ENCODE data around the gene DHX35. TPM values are rescaled to one million over a fixed set of nuclear protein-coding genes. Genes with fewer than 3 reads are reported as not detected.

DHX35 gene, protein sequence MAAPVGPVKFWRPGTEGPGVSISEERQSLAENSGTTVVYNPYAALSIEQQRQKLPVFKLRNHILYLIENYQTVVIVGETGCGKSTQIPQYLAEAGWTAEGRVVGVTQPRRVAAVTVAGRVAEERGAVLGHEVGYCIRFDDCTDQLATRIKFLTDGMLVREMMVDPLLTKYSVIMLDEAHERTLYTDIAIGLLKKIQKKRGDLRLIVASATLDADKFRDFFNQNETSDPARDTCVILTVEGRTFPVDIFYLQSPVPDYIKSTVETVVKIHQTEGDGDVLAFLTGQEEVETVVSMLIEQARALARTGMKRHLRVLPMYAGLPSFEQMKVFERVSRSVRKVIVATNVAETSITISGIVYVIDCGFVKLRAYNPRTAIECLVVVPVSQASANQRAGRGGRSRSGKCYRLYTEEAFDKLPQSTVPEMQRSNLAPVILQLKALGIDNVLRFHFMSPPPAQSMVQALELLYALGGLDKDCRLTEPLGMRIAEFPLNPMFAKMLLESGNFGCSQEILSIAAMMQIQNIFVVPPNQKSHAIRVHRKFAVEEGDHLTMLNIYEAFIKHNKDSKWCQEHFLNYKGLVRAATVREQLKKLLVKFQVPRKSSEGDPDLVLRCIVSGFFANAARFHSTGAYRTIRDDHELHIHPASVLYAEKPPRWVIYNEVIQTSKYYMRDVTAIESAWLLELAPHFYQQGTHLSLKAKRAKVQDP
- total RNA-seq (10 to 100 TPM; 13.6 to 14.8 TPM), polyA plus RNA-seq (ENCODE audit: insufficient read length in 2 of 2) (10 to 100 TPM; 13.7 to 14.8 TPM)
- long read RNA-seq, donor 1, partial matches to known transcripts: 0 of 1 reads
- long read RNA-seq, donor 1, other reads (novel, unspliced or antisense): 0 of 1 reads
- long read RNA-seq, donor 2, partial matches to known transcripts: 0 of 1 reads
- long read RNA-seq, donor 2, other reads (novel, unspliced or antisense): 0 of 1 reads
- long read RNA-seq, donor 3, partial matches to known transcripts: 0 of 1 reads
- long read RNA-seq, donor 3, other reads (novel, unspliced or antisense): 0 of 1 reads
- long read RNA-seq, donor 4, partial matches to known transcripts: 0 of 1 reads
- long read RNA-seq, donor 4, other reads (novel, unspliced or antisense): 0 of 1 reads

DNA sequence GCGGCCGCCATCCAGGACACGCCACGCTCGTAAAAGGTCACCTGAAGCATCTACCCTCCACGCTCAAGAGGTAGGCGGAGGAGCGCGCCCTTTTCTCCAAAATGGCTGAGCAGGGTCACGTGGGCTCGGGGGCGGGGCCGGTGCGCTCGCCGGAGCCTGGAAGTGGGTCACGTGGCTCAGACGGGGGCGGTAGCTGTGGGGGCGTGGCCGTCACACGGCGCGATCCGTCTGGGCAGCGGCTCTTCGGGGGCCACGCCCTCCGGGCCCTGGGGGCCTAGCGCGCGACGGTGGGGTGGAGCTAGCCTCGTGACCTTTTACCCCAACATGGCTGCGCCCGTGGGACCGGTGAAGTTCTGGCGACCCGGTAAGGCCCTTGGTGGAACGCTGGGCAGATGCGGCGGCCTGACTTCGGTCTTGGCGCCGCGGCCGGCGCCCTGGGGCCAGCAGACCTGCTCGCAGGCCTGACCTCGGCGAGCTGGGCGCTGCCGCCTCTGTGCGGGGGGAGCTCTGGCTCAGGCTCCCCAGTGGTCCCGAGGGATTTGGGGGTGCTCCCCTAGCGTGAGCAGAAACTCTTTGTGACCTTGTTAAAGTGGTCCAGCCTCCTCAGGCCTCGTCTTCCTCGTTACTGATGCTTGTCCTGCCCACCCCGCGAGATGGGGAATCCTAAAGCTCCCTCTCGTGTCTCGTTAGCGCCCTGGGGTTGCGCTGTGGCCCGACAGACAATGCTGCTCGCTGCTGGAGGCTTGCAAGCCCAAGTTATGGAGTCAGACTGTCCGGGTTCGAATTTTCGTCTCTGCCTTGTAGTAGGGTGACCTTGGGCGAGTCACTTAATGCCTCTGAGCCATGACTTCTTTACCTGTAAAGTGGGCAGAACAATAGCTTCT is at the start of gene DHX35:
TSS of gene DHX35 (plus strand) at position 301 of the 884 bp plus-strand sequence. CDS start at position 325, 24 bp downstream.
- H3K4me3 ChIP-seq (ENCODE audit: low read depth, low read length): peak within 1 kb of the TSS; percentile 73
- peaks cover 8% of the 10 kb centered on the region for H3K4me1 ChIP-seq (ENCODE audit: control insufficient read depth, insufficient read depth, low read length)
- DNase-seq (ENCODE audit: low read depth in 4 of 6, low spot score in 6 of 6): peak; percentile 91 to 99 (median 95)
- no peaks in the 10 kb centered on the region for H3K36me3 ChIP-seq (ENCODE audit: control insufficient read depth, insufficient read depth, low read length)
- no peaks in the 10 kb centered on the region for H3K9me3 ChIP-seq (ENCODE audit: control insufficient read depth, insufficient read depth, low read length)
- peak within 1 kb of the TSS; percentile 86 for H3K27ac ChIP-seq (ENCODE audit: low read depth, low read length)
- WGBS (ENCODE audit: insufficient coverage): under 1% methylated on average over 70 of the region's 70 CpGs
- no peaks in the 10 kb centered on the region for H3K27me3 ChIP-seq (ENCODE audit: control insufficient read depth, insufficient read depth, low read length)

DNA sequence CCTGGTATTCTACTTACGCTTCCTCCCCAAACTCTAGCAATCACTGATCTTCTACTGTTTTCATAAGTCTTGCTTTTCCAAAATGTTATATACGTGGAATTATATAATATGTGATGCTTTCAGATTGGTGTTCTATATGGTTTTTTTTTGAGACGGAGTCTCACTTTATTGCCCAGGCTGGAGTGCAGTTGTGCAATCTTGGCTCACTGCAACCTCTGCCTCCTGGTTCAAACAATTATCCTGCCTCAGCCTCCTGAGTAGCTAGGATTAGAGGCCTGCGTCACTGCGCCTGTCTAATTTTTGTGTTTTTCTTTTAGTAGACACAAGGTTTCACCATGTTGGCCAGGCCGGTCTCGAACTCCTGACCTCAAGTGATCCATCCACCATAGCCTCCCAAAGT is 46.8 kb upstream of the DHX35 start:
- Histone ChIP-seq H3K4me1 (ENCODE audit: control insufficient read depth, insufficient read depth, low read length) (no peaks in the 10 kb centered on the region), H3K27ac (ENCODE audit: low read depth, low read length) (no peak overlapping the region), H3K36me3 (ENCODE audit: control insufficient read depth, insufficient read depth, low read length) (peaks cover 19% of the 10 kb centered on the region), H3K9me3 (ENCODE audit: control insufficient read depth, insufficient read depth, low read length) (no peaks in the 10 kb centered on the region), H3K27me3 (ENCODE audit: control insufficient read depth, insufficient read depth, low read length) (no peaks in the 10 kb centered on the region), H3K4me3 (ENCODE audit: low read depth, low read length) (no peak overlapping the region)
- no peak for DNase-seq (ENCODE audit: low read depth in 4 of 6, low spot score in 6 of 6)
- WGBS (ENCODE audit: insufficient coverage): 100% methylated on average over 2 of the region's 7 CpGs

DNA sequence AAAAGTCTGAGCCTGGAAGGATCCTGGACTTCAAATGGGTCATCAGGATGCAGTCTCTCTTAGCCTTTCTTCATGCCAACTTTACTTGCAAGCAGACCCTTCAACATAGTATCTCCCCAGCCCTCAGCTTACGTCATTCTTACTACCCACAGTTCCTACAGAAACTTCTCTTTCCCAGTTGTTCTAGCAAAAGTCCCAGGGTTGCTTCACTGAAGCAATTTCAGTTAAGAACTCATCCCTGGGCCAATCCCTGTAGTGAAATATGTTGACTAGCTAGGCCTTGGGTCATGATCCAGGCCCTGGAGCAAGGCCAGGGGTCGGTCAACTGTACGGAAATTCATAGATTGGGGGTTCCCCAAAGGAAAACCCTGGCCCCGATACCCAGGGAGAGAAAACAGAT is 44.5 kb upstream of the DHX35 start:
- 93% methylated on average over 4 of the region's 4 CpGs for WGBS (ENCODE audit: insufficient coverage)
- DNase-seq (ENCODE audit: low read depth in 4 of 6, low spot score in 6 of 6): no peak
- no peak overlapping the region for H3K27ac ChIP-seq (ENCODE audit: low read depth, low read length)
- no peaks in the 10 kb centered on the region for H3K4me1 ChIP-seq (ENCODE audit: control insufficient read depth, insufficient read depth, low read length)
- H3K4me3 ChIP-seq (ENCODE audit: low read depth, low read length): no peak overlapping the region
- H3K27me3 ChIP-seq (ENCODE audit: control insufficient read depth, insufficient read depth, low read length): no peaks in the 10 kb centered on the region
- H3K36me3 ChIP-seq (ENCODE audit: control insufficient read depth, insufficient read depth, low read length): peaks cover 33% of the 10 kb centered on the region
- H3K9me3 ChIP-seq (ENCODE audit: control insufficient read depth, insufficient read depth, low read length): no peaks in the 10 kb centered on the region

DNA sequence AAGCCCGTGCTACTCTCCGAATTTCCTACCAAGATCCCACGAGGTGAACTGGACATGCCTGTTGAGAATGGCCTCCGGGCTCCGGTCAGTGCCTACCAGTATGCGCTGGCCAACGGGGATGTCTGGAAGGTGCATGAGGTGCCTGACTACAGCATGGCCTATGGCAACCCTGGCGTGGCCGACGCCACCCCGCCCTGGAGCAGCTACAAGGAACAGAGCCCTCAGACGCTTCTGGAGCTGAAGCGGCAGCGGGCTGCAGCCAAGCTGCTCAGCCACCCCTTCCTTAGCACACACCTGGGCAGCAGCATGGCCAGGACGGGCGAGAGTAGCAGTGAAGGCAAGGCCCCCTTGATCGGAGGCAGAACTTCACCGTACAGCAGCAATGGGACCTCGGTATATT is 44.0 kb upstream of the DHX35 start:
- WGBS (ENCODE audit: insufficient coverage): 96% methylated on average over 18 of the region's 19 CpGs
- no peaks in the 10 kb centered on the region for H3K9me3 ChIP-seq (ENCODE audit: control insufficient read depth, insufficient read depth, low read length)
- peaks cover 33% of the 10 kb centered on the region for H3K36me3 ChIP-seq (ENCODE audit: control insufficient read depth, insufficient read depth, low read length)
- H3K4me3 ChIP-seq (ENCODE audit: low read depth, low read length): no peak overlapping the region
- no peaks in the 10 kb centered on the region for H3K27me3 ChIP-seq (ENCODE audit: control insufficient read depth, insufficient read depth, low read length)
- H3K27ac ChIP-seq (ENCODE audit: low read depth, low read length): no peak overlapping the region
- DNase-seq (ENCODE audit: low read depth in 4 of 6, low spot score in 6 of 6): no peak
- no peaks in the 10 kb centered on the region for H3K4me1 ChIP-seq (ENCODE audit: control insufficient read depth, insufficient read depth, low read length)

DNA sequence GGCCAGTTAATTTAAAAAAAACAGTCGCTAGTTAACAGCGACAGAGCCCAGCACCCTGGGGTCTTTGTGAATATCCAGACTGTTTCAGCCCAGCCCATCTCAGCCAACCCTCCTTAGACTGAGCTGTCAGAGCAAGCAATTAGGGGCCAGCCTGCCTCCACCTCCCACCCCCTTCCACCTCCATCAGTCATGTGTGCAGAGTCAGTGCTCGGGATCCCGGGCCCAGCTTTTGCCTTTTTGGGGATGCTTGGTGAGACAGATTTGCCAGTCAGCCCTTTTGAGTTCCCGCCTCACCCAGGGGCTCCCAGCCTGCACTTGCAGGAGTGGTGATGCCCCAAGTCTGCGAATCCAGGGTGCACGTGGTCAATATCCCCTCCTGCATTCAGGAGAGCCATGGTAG is 42.5 kb upstream of the DHX35 start:
- no peak overlapping the region for H3K27ac ChIP-seq (ENCODE audit: low read depth, low read length)
- 56% methylated on average over 6 of the region's 7 CpGs for WGBS (ENCODE audit: insufficient coverage)
- H3K4me1 ChIP-seq (ENCODE audit: control insufficient read depth, insufficient read depth, low read length): no peaks in the 10 kb centered on the region
- no peak for DNase-seq (ENCODE audit: low read depth in 4 of 6, low spot score in 6 of 6)
- H3K4me3 ChIP-seq (ENCODE audit: low read depth, low read length): no peak overlapping the region
- H3K27me3 ChIP-seq (ENCODE audit: control insufficient read depth, insufficient read depth, low read length): no peaks in the 10 kb centered on the region
- no peaks in the 10 kb centered on the region for H3K9me3 ChIP-seq (ENCODE audit: control insufficient read depth, insufficient read depth, low read length)
- peaks cover 27% of the 10 kb centered on the region for H3K36me3 ChIP-seq (ENCODE audit: control insufficient read depth, insufficient read depth, low read length)

DNA sequence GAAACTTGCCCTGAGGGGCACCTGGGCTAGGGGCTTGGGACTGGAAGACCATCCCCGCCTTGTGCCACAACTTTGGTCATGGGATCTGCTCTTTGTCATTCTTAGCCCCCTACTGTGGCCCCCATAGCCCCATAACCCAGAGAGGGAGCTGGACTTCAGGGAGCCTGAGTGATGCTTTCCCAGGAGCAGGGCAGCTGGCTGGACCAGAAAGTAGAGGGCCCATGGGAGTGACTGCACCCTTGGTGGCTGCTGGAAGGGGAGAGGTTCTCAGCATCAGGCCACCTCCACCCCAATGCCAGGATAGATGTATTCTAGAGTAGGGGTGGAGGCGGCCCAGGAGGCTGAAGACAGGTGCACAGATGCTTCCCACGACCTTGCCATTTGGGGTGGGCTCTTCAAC is 41.7 kb upstream of the DHX35 start:
- Histone ChIP-seq H3K9me3 (ENCODE audit: control insufficient read depth, insufficient read depth, low read length) (no peaks in the 10 kb centered on the region), H3K4me3 (ENCODE audit: low read depth, low read length) (no peak overlapping the region), H3K27me3 (ENCODE audit: control insufficient read depth, insufficient read depth, low read length) (no peaks in the 10 kb centered on the region), H3K4me1 (ENCODE audit: control insufficient read depth, insufficient read depth, low read length) (no peaks in the 10 kb centered on the region), H3K36me3 (ENCODE audit: control insufficient read depth, insufficient read depth, low read length) (peaks cover 27% of the 10 kb centered on the region), H3K27ac (ENCODE audit: low read depth, low read length) (no peak overlapping the region)
- no peak for DNase-seq (ENCODE audit: low read depth in 4 of 6, low spot score in 6 of 6)
- 80% methylated on average over 3 of the region's 3 CpGs for WGBS (ENCODE audit: insufficient coverage)

DNA sequence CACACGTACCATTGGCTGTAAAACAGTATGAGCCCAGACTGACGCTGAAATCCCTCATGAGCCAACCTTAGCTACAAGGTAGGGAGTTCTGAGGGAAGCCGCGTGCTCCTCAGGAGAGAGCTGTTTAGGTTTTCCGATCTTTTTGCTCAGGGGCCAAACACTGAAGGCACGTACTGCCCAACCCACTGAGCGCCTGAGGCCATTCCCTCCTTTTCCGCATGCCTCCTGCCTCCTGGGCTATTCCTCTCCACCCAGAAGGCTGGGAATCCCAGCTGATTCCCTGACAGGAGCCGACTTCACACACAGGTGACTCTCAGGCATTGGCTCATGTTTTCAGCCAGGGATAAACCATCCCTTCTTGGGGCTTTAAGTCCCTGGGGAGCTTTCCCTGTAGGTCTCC is 41.3 kb upstream of the DHX35 start:
- Histone ChIP-seq H3K4me3 (ENCODE audit: low read depth, low read length) (no peak overlapping the region), H3K4me1 (ENCODE audit: control insufficient read depth, insufficient read depth, low read length) (no peaks in the 10 kb centered on the region), H3K9me3 (ENCODE audit: control insufficient read depth, insufficient read depth, low read length) (no peaks in the 10 kb centered on the region), H3K27ac (ENCODE audit: low read depth, low read length) (no peak overlapping the region), H3K27me3 (ENCODE audit: control insufficient read depth, insufficient read depth, low read length) (no peaks in the 10 kb centered on the region), H3K36me3 (ENCODE audit: control insufficient read depth, insufficient read depth, low read length) (peaks cover 27% of the 10 kb centered on the region)
- WGBS (ENCODE audit: insufficient coverage): 91% methylated on average over 8 of the region's 9 CpGs
- no peak for DNase-seq (ENCODE audit: low read depth in 4 of 6, low spot score in 6 of 6)

DNA sequence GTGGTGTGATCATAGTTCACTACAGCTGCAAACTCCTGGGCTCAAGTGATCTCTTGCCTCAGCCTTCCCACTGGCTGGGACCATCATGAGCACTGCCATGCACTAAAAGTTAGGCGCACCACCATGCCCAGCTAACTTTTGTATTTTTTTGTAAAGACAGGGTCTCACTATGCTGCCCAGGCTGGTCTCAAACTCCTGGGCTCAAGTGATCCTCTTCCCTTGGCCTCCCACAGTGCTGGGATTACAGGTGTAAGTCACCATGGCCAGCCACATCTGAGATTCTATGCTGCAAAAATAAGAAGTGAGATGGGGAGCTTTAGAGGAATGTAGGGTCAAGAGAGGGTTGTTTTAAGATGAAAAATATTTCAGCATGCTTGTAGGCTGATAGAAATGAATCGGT is 37.4 kb upstream of the DHX35 start:
- WGBS (ENCODE audit: insufficient coverage): 100% methylated on average over 2 of the region's 2 CpGs
- DNase-seq (ENCODE audit: low read depth in 4 of 6, low spot score in 6 of 6): no peak
- Histone ChIP-seq H3K9me3 (ENCODE audit: control insufficient read depth, insufficient read depth, low read length) (no peaks in the 10 kb centered on the region), H3K36me3 (ENCODE audit: control insufficient read depth, insufficient read depth, low read length) (peaks cover 16% of the 10 kb centered on the region), H3K27ac (ENCODE audit: low read depth, low read length) (no peak overlapping the region), H3K4me1 (ENCODE audit: control insufficient read depth, insufficient read depth, low read length) (peaks cover 19% of the 10 kb centered on the region), H3K27me3 (ENCODE audit: control insufficient read depth, insufficient read depth, low read length) (no peaks in the 10 kb centered on the region), H3K4me3 (ENCODE audit: low read depth, low read length) (no peak overlapping the region)

Measured in spinal cord (tissue), 10 donors.